ENCODE results near the gene ACOX3.
A peak's percentile ranks its signal among the peaks of the same experiment; 100 is the strongest.
"Not testable (repeated sequence)": the region's sequence is repeated elsewhere in the genome, so short reads cannot be mapped to it uniquely, and the experiment has no call there.

ACOX3 gene

DNA sequence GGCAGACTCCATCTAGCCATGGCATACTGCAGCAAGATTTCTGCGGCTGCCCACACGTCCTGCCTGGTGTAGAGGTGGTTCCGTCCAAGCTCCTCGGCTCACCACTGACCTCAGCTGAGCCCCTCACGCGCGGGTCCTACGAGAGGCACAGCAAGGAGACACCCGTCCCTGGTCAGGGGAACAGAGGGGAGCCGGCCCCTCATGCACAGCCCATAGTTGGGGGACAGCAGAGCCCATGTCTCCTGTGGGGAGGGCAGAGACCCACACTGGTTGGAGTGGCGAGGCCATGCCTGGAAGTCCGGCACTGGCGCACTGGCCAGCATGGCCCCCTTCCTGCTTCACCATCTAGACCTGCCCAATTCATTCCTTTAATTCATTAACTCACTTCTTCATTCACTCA lies 90.2 kb downstream of the ACOX3 start:
- Histone ChIP-seq H3K36me3 (ENCODE audit: control insufficient read depth in 2 of 2, insufficient read depth in 1 of 2, low read length in 2 of 2) (no peaks in the 10 kb centered on the region), H3K4me1 (ENCODE audit: control insufficient read depth, insufficient read depth, low read length) (no peaks in the 10 kb centered on the region), H3K4me3 (ENCODE audit: low read depth, low read length) (no peak overlapping the region), H3K9me3 (ENCODE audit: control insufficient read depth, insufficient read depth, low read depth, low read length) (no peaks in the 10 kb centered on the region), H3K27ac (ENCODE audit: extremely low read depth, low read depth, low read length) (no peak overlapping the region)
- ChIA-PET CTCF (no interaction called here), POLR2A (no interaction called here)
- no peak for TF ChIP-seq KLF1 (tag by site-specific recombination; IDR thresholded peaks at IDR 0.05)

DNA sequence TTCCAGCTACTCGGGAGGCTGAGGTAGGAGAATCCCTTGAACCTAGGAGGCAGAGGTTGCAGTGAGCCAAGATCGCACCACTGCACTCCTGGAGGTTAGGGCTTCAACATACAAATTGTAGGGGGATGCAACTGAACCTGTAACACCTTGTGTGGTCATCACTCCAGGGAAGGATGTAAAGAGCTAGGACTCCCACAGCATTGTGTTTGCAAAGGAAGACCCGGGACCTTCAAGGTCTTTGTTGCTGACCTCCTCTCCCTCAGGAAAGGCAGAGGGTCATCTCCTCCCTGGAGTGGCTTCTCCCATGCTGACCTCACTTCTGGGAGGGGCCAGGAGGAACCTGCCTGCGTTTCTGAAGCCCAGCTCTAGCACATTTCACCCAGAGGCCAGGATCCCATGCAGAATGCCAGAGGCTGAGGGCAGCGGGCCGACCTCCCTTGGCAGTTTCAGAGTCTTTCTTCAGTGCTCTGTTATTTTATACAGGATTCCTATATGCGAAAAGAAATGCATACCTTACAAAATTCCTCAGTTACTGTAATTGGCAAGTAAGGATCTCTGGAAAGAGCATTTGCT lies 90.8 kb downstream of the ACOX3 start:
- no peak overlapping the region for H3K4me3 ChIP-seq (ENCODE audit: low read depth, low read length)
- TF ChIP-seq ZNF146 (tag by site-specific recombination; IDR thresholded peaks at IDR 0.05) (no peak), SP7 (tag by site-specific recombination; IDR thresholded peaks at IDR 0.05) (no peak)
- TF ChIP-seq, protein P1, sequence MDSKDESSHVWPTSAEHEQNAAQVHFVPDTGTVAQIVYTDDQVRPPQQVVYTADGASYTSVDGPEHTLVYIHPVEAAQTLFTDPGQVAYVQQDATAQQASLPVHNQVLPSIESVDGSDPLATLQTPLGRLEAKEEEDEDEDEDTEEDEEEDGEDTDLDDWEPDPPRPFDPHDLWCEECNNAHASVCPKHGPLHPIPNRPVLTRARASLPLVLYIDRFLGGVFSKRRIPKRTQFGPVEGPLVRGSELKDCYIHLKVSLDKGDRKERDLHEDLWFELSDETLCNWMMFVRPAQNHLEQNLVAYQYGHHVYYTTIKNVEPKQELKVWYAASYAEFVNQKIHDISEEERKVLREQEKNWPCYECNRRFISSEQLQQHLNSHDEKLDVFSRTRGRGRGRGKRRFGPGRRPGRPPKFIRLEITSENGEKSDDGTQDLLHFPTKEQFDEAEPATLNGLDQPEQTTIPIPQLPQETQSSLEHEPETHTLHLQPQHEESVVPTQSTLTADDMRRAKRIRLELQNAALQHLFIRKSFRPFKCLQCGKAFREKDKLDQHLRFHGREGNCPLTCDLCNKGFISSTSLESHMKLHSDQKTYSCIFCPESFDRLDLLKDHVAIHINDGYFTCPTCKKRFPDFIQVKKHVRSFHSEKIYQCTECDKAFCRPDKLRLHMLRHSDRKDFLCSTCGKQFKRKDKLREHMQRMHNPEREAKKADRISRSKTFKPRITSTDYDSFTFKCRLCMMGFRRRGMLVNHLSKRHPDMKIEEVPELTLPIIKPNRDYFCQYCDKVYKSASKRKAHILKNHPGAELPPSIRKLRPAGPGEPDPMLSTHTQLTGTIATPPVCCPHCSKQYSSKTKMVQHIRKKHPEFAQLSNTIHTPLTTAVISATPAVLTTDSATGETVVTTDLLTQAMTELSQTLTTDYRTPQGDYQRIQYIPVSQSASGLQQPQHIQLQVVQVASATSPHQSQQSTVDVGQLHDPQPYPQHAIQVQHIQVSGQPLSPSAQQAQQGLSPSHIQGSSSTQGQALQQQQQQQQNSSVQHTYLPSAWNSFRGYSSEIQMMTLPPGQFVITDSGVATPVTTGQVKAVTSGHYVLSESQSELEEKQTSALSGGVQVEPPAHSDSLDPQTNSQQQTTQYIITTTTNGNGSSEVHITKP (tag by site-specific recombination; IDR thresholded peaks at IDR 0.05) = peak; percentile 93
- H3K27ac ChIP-seq (ENCODE audit: extremely low read depth, low read depth, low read length) = no peak overlapping the region
- no peaks in the 10 kb centered on the region for H3K9me3 ChIP-seq (ENCODE audit: control insufficient read depth, insufficient read depth, low read depth, low read length)
- H3K36me3 ChIP-seq (ENCODE audit: control insufficient read depth in 2 of 2, insufficient read depth in 1 of 2, low read length in 2 of 2) = no peaks in the 10 kb centered on the region
- ChIA-PET POLR2A (no interaction called here), CTCF (no interaction called here)
- H3K4me1 ChIP-seq (ENCODE audit: control insufficient read depth, insufficient read depth, low read length) = no peaks in the 10 kb centered on the region

DNA sequence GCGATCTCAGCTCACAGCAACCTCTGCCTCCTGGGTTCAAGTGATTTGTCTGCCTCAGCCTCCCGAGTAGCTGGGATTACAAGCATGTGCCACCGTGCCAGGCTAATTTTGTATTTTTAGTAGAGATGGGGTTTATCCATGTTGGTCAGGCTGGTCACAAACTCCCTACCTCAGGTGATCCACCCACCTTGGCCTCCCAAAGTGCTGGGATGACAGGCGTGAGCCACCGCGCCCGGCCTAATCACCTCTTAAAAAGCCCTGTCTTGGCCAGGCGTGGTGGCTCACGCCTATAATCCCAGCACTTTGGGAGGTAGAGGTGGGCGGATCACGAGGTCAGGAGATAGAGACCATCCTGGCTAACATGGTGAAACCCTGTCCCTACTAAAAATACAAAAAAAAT lies 91.3 kb downstream of the ACOX3 start:
- CTCF ChIA-PET; H3K4me3 ChIP-seq (ENCODE audit: low read depth, low read length); H3K4me1 ChIP-seq (ENCODE audit: control insufficient read depth, insufficient read depth, low read length); H3K27ac ChIP-seq (ENCODE audit: extremely low read depth, low read depth, low read length); H3K36me3 ChIP-seq (ENCODE audit: control insufficient read depth in 2 of 2, insufficient read depth in 1 of 2, low read length in 2 of 2); H3K9me3 ChIP-seq (ENCODE audit: control insufficient read depth, insufficient read depth, low read depth, low read length); POLR2A ChIA-PET: not testable (repeated sequence)

DNA sequence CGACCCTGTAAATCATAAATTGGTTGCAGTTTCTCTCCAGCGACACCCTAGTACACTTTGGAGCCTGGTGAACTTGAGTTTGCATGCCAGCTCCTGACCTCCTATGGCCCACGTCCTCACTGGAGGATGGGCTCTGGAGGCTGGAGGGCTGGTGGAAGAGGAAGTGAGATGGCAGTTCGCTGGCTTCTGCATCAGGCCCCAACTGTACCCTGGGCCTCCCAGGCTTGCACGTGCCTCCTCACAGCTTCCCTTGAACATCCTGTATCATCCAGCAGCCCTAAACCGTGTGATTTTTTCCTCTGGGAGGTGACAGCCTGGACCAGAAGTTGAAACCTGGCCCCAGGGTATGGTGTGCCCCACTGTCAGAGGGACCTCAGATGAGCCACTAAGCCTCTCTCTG lies 92.5 kb downstream of the ACOX3 start:
- POLR2A ChIA-PET = no interaction called here
- CTCF ChIA-PET = interaction anchor here (0.7 kb wide), 1 partner anchor 146 kb away, joined by 4 read pairs; no protein-coding TSS in a partner anchor
- Histone ChIP-seq H3K9me3 (ENCODE audit: control insufficient read depth, insufficient read depth, low read depth, low read length) (no peaks in the 10 kb centered on the region), H3K4me1 (ENCODE audit: control insufficient read depth, insufficient read depth, low read length) (no peaks in the 10 kb centered on the region), H3K27ac (ENCODE audit: extremely low read depth, low read depth, low read length) (no peak overlapping the region), H3K4me3 (ENCODE audit: low read depth, low read length) (no peak overlapping the region), H3K36me3 (ENCODE audit: control insufficient read depth in 2 of 2, insufficient read depth in 1 of 2, low read length in 2 of 2) (no peaks in the 10 kb centered on the region)
- TF ChIP-seq WT1 (tag by site-specific recombination; IDR thresholded peaks at IDR 0.05) = no peak
- no peak for TF ChIP-seq BCL11A (tag by site-specific recombination; IDR thresholded peaks at IDR 0.05; ENCODE audit: low read depth)
- TF ChIP-seq ZNF707 (tag by site-specific recombination; IDR thresholded peaks at IDR 0.05) = no peak
- TF ChIP-seq ZNF747 (tag by site-specific recombination; IDR thresholded peaks at IDR 0.05) = no peak
- no peak for TF ChIP-seq ZNF768 (tag by site-specific recombination; IDR thresholded peaks at IDR 0.05)

DNA sequence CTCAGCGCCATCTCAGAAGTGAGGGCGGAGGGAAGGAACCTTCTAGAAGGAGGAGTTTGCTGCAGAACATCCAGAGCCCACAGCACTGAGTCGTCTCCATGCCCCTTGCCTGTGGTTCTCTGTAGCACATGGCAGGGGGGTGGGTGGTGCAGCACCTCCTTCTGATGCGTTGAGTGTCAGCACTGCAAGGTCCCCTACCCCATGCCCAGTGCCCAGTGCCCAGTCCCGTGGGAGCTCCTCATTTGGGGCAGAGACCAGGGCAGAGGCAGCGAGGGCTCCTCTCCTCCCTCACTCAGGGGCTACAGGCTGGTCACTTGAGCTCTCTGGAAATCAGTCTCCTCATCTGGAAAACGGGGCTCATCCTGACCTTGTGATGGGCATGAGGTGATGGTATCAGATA lies 92.9 kb downstream of the ACOX3 start:
- Histone ChIP-seq H3K36me3 (ENCODE audit: control insufficient read depth in 2 of 2, insufficient read depth in 1 of 2, low read length in 2 of 2) (no peaks in the 10 kb centered on the region), H3K4me3 (ENCODE audit: low read depth, low read length) (no peak overlapping the region), H3K27ac (ENCODE audit: extremely low read depth, low read depth, low read length) (no peak overlapping the region), H3K4me1 (ENCODE audit: control insufficient read depth, insufficient read depth, low read length) (no peaks in the 10 kb centered on the region), H3K9me3 (ENCODE audit: control insufficient read depth, insufficient read depth, low read depth, low read length) (no peaks in the 10 kb centered on the region)
- no peak for TF ChIP-seq ZNF416 (tag by site-specific recombination; IDR thresholded peaks at IDR 0.05)
- no peak for TF ChIP-seq HOXD13 (CRISPR knock-in tag; IDR thresholded peaks at IDR 0.05; ENCODE audit: borderline replicate concordance)
- no peak for TF ChIP-seq KLF8 (tag by site-specific recombination; IDR thresholded peaks at IDR 0.05)
- no peak for TF ChIP-seq ZNF596 (tag by site-specific recombination; IDR thresholded peaks at IDR 0.05)
- TF ChIP-seq ZNF707 (tag by site-specific recombination; IDR thresholded peaks at IDR 0.05) = no peak
- TF ChIP-seq MYNN (tag by site-specific recombination; IDR thresholded peaks at IDR 0.05; ENCODE audit: borderline replicate concordance) = no peak
- no peak for TF ChIP-seq ZNF114 (tag by site-specific recombination; IDR thresholded peaks at IDR 0.05)
- TF ChIP-seq ZNF266 (tag by site-specific recombination; IDR thresholded peaks at IDR 0.05; ENCODE audit: low read depth) = no peak
- no peak for TF ChIP-seq ZNF423 (tag by site-specific recombination; IDR thresholded peaks at IDR 0.05)
- CTCF ChIA-PET = no interaction called here
- POLR2A ChIA-PET = no interaction called here
